ENCODE measurements around the gene ARF5.
A peak's percentile ranks its signal among the peaks of the same experiment; 100 is the strongest.

Gene ARF5

DNA sequence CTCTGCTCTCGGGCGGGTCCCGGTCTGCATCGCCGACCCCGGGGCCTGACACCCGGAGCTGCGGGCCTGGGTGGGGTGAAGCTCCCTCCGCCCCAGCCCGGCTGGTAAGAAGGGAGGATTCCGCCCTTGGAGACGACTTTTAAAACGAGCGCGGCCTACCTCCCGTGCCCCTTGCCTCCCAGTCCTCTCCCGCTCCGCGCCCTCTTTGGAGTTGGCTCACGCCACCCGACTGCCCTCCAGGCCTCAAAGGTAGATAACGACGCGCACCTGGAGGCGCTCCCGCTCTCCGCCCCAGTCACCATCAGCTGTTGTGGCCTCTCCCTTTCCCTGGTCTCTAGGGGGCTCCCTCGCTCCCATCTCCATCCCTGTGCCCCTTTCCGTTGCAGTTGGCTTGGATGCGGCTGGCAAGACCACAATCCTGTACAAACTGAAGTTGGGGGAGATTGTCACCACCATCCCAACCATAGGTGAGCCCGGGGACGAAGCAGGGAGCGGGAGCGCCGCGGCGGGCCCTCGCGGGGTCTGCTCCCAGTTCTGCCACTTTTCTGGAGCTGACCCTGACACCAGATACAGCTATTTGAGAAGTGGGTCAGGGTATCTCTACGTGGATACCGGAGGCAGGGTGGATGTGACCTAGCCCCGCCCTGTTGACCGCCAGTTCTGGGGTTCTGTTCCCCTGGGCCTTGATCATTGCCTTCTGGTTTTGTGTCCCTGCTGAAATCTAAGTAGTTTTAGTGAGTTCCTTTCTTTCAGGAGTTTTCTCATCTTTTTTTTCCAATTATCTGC lies 679 bp downstream of the ARF5 start:
- Histone ChIP-seq H3K36me3 (ENCODE audit: control insufficient read depth, insufficient read depth, low read length) (peaks cover 23% of the 10 kb centered on the region), H3K9me3 (ENCODE audit: control insufficient read depth, low read length) (peaks cover 7% of the 10 kb centered on the region), H3K4me1 (ENCODE audit: control insufficient read depth, insufficient read depth, low read length, poor library complexity, severe bottlenecking) (peaks cover 9% of the 10 kb centered on the region), H3K4me3 (ENCODE audit: extremely low read depth, insufficient read depth, low read length, poor library complexity, severe bottlenecking) (peak overlapping the region; percentile 95), H3K27ac (ENCODE audit: low read depth, low read length, severe bottlenecking) (peak overlapping the region; percentile 59)
- 5 to 7% methylated on average over 22 to 39 of the region's 43 CpGs for WGBS, 2 experiments (ENCODE audit: insufficient coverage in 2 of 2)

DNA sequence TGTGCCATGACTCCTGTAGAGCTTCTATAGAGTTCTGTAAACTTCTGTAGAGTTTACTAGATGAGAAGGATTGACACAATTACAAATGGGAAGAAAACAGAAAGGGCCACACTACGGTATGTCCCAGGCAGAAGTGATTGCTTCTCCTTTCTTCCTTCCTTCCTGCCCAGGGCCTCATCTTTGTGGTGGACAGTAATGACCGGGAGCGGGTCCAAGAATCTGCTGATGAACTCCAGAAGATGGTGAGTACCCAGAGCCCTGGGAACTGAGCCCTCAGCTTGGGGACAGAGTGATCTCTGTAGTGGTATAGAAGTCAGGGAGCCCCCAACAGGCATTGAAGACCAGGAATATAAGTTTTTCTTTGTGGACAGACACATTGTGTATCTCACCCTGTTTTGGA lies 1.7 kb downstream of the ARF5 start:
- Histone ChIP-seq H3K9me3 (ENCODE audit: control insufficient read depth, low read length) (peaks cover 7% of the 10 kb centered on the region), H3K4me3 (ENCODE audit: extremely low read depth, insufficient read depth, low read length, poor library complexity, severe bottlenecking) (no peak overlapping the region), H3K27ac (ENCODE audit: low read depth, low read length, severe bottlenecking) (no peak overlapping the region), H3K36me3 (ENCODE audit: control insufficient read depth, insufficient read depth, low read length) (peaks cover 22% of the 10 kb centered on the region), H3K4me1 (ENCODE audit: control insufficient read depth, insufficient read depth, low read length, poor library complexity, severe bottlenecking) (peaks cover 3% of the 10 kb centered on the region)
- WGBS, 2 experiments (ENCODE audit: insufficient coverage in 2 of 2) = 91 to 100% methylated on average over 1 to 2 of the region's 3 CpGs

DNA sequence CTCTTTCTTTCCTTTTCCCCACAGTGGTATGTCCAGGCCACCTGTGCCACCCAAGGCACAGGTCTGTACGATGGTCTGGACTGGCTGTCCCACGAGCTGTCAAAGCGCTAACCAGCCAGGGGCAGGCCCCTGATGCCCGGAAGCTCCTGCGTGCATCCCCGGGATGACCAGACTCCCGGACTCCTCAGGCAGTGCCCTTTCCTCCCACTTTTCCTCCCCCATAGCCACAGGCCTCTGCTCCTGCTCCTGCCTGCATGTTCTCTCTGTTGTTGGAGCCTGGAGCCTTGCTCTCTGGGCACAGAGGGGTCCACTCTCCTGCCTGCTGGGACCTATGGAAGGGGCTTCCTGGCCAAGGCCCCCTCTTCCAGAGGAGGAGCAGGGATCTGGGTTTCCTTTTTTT lies 3.0 kb downstream of the ARF5 start:
- Histone ChIP-seq H3K4me3 (ENCODE audit: extremely low read depth, insufficient read depth, low read length, poor library complexity, severe bottlenecking) (no peak overlapping the region), H3K36me3 (ENCODE audit: control insufficient read depth, insufficient read depth, low read length) (peaks cover 22% of the 10 kb centered on the region), H3K9me3 (ENCODE audit: control insufficient read depth, low read length) (peaks cover under 1% of the 10 kb centered on the region), H3K27ac (ENCODE audit: low read depth, low read length, severe bottlenecking) (no peak overlapping the region), H3K4me1 (ENCODE audit: control insufficient read depth, insufficient read depth, low read length, poor library complexity, severe bottlenecking) (peaks cover 3% of the 10 kb centered on the region)
- WGBS, 2 experiments (ENCODE audit: insufficient coverage in 2 of 2) = 95 to 99% methylated on average over 3 to 7 of the region's 7 CpGs

DNA sequence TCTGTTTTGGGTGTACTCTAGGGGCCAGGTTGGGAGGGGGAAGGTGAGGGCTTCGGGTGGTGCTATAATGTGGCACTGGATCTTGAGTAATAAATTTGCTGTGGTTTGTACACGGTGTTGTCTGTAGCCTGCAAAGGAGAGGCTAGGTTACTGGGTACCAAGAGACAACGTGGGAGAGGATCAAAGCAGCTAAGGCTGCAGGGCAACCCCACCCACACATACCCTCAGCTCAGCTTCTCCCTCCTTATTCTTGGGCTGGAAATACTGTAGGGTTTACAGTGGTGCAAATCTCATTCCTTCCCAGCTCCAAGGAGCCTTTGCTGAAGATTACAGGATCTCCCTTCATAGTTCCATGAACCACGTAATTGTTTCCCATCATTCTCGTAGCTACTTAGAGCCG lies 3.4 kb downstream of the ARF5 start:
- H3K27ac ChIP-seq (ENCODE audit: low read depth, low read length, severe bottlenecking) = no peak overlapping the region
- H3K9me3 ChIP-seq (ENCODE audit: control insufficient read depth, low read length) = no peaks in the 10 kb centered on the region
- H3K36me3 ChIP-seq (ENCODE audit: control insufficient read depth, insufficient read depth, low read length) = peaks cover 22% of the 10 kb centered on the region
- peaks cover 3% of the 10 kb centered on the region for H3K4me1 ChIP-seq (ENCODE audit: control insufficient read depth, insufficient read depth, low read length, poor library complexity, severe bottlenecking)
- H3K4me3 ChIP-seq (ENCODE audit: extremely low read depth, insufficient read depth, low read length, poor library complexity, severe bottlenecking) = no peak overlapping the region
- 100% methylated on average over 2 of the region's 6 CpGs for WGBS, 2 experiments (ENCODE audit: insufficient coverage in 2 of 2)

DNA sequence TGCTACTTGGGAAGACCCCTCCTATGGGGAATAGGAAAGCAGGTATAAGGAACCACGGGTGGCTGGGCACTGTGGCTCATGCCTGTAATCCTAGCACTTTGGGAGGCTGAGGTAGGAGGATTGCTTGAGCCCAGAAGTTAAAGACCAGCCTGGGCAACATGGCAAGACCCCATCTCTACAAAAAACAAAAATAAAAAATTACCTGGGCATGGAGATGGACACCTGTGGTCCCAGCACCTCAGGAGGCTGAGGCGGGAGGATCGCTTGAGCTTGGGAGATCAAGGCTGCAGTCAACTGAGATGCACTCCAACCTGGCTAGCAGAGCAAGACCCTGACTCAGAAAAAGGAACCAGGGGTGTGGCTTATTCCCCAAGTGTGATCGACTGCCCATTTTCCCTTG lies 4.3 kb downstream of the ARF5 start:
- no peak overlapping the region for H3K27ac ChIP-seq (ENCODE audit: low read depth, low read length, severe bottlenecking)
- H3K4me1 ChIP-seq (ENCODE audit: control insufficient read depth, insufficient read depth, low read length, poor library complexity, severe bottlenecking) = peaks cover 3% of the 10 kb centered on the region
- H3K9me3 ChIP-seq (ENCODE audit: control insufficient read depth, low read length) = no peaks in the 10 kb centered on the region
- H3K4me3 ChIP-seq (ENCODE audit: extremely low read depth, insufficient read depth, low read length, poor library complexity, severe bottlenecking) = no peak overlapping the region
- peaks cover 22% of the 10 kb centered on the region for H3K36me3 ChIP-seq (ENCODE audit: control insufficient read depth, insufficient read depth, low read length)
- 98 to 100% methylated on average over 3 to 4 of the region's 4 CpGs for WGBS, 2 experiments (ENCODE audit: insufficient coverage in 2 of 2)

DNA sequence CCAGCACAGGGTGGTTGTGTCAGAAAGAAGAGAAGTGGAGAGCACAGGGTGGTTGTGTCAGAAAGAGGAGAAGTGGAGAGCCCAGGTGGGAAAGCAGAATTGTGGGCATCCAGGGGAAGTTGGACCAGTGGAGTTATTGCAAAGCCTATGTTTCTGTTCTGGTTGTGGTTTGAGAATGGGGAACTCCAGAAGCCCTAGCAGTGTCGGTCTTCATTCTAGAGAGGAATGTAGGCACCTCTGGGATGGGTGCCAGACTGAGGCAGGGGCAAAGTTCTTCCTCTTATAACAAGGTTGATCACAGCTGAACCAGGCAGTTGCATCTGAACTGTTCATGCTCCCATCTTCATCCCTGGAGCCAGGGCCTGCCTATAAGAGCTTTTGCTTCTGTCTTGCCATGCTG lies 6.3 kb downstream of the ARF5 start:
- 88% methylated on average over 1 of the region's 1 CpG; no CpG with 5 or more reads in 1 of the 2 experiments for WGBS, 2 experiments (ENCODE audit: insufficient coverage in 2 of 2)
- H3K27ac ChIP-seq (ENCODE audit: low read depth, low read length, severe bottlenecking) = no peak overlapping the region

DNA sequence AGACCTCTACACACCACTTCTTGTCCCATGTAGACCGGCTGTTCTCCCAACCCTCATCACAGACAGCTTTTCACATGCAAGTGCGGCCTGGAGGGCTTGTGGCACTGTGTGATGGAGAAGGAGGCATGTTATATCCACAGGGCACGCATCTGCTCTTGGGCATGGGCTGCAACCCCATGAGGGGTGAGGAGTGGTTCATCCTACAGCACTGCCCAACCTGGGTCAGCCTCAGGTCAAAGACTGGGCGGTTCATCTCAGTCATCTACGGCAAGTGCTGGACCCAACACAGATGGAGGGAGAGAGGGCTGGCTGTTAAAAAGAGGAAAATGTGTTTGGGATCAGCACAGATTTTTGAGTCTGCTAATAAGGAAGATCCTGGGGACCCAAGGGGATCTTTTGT lies 7.5 kb downstream of the ARF5 start:
- WGBS, 2 experiments (ENCODE audit: insufficient coverage in 2 of 2) = 97 to 100% methylated on average over 3 of the region's 5 CpGs

More for the DNA sequence above, 6.3 kb downstream of the ARF5 start:
- Histone ChIP-seq H3K36me3 (ENCODE audit: control insufficient read depth, insufficient read depth, low read length) (peaks cover 21% of the 10 kb centered on the region), H3K4me1 (ENCODE audit: control insufficient read depth, insufficient read depth, low read length, poor library complexity, severe bottlenecking) (peaks cover 3% of the 10 kb centered on the region), H3K9me3 (ENCODE audit: control insufficient read depth, low read length) (no peaks in the 10 kb centered on the region), H3K4me3 (ENCODE audit: extremely low read depth, insufficient read depth, low read length, poor library complexity, severe bottlenecking) (no peak overlapping the region)

DNA sequence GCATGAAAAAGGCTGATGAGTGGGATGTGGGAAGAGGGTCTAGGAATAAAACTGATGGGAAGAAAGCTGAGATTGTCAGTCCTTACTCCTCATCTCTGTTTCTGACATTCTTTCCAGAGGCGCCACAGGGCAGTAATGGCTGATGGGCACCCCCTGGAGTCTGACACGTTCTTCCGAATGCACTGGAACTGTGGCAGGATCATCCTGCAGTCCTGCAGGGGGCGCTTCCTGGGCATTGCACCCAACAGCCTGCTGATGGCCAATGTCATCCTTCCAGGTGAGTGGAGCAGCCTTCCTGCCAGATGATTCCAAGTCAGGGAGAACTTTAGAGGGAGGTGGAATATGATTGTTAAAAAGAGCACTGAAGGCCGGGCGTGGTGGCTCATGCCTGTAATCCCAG lies 10.1 kb downstream of the ARF5 start:
- H3K4me1 ChIP-seq (ENCODE audit: control insufficient read depth, insufficient read depth, low read length, poor library complexity, severe bottlenecking) = no peaks in the 10 kb centered on the region
- no peaks in the 10 kb centered on the region for H3K36me3 ChIP-seq (ENCODE audit: control insufficient read depth, insufficient read depth, low read length)
- H3K4me3 ChIP-seq (ENCODE audit: extremely low read depth, insufficient read depth, low read length, poor library complexity, severe bottlenecking) = no peak overlapping the region
- 44 to 55% methylated on average over 6 of the region's 6 CpGs for WGBS, 2 experiments (ENCODE audit: insufficient coverage in 2 of 2)
- no peak overlapping the region for H3K27ac ChIP-seq (ENCODE audit: low read depth, low read length, severe bottlenecking)
- no peaks in the 10 kb centered on the region for H3K9me3 ChIP-seq (ENCODE audit: control insufficient read depth, low read length)

More for the DNA sequence above, 7.5 kb downstream of the ARF5 start:
- peaks cover 13% of the 10 kb centered on the region for H3K36me3 ChIP-seq (ENCODE audit: control insufficient read depth, insufficient read depth, low read length)
- no peaks in the 10 kb centered on the region for H3K4me1 ChIP-seq (ENCODE audit: control insufficient read depth, insufficient read depth, low read length, poor library complexity, severe bottlenecking)
- H3K9me3 ChIP-seq (ENCODE audit: control insufficient read depth, low read length) = no peaks in the 10 kb centered on the region
- no peak overlapping the region for H3K27ac ChIP-seq (ENCODE audit: low read depth, low read length, severe bottlenecking)
- H3K4me3 ChIP-seq (ENCODE audit: extremely low read depth, insufficient read depth, low read length, poor library complexity, severe bottlenecking) = no peak overlapping the region

DNA sequence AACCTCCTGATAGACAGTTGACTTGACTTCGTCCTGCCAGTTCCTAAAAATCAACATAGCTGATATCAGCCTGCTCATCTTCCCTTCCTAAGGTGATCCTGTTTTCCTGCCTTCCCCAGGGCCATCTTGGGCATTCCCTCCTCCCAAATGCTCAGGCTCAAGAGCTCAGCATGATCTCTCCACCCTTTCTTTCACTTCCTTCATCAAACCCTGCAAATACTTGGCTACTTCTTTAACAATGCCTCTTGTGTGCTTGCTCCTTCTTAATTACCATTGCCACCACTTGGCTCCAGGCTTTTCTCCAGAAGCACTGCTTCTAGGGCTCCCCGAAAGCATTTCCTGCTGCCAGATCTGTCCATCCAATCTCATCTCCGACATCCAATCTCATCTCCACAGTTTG lies 12.7 kb downstream of the ARF5 start:
- Histone ChIP-seq H3K27ac (ENCODE audit: low read depth, low read length, severe bottlenecking) (no peak overlapping the region), H3K9me3 (ENCODE audit: control insufficient read depth, low read length) (no peaks in the 10 kb centered on the region), H3K36me3 (ENCODE audit: control insufficient read depth, insufficient read depth, low read length) (no peaks in the 10 kb centered on the region), H3K4me1 (ENCODE audit: control insufficient read depth, insufficient read depth, low read length, poor library complexity, severe bottlenecking) (no peaks in the 10 kb centered on the region), H3K4me3 (ENCODE audit: extremely low read depth, insufficient read depth, low read length, poor library complexity, severe bottlenecking) (no peak overlapping the region)
- 81 to 83% methylated on average over 3 of the region's 3 CpGs for WGBS, 2 experiments (ENCODE audit: insufficient coverage in 2 of 2)

DNA sequence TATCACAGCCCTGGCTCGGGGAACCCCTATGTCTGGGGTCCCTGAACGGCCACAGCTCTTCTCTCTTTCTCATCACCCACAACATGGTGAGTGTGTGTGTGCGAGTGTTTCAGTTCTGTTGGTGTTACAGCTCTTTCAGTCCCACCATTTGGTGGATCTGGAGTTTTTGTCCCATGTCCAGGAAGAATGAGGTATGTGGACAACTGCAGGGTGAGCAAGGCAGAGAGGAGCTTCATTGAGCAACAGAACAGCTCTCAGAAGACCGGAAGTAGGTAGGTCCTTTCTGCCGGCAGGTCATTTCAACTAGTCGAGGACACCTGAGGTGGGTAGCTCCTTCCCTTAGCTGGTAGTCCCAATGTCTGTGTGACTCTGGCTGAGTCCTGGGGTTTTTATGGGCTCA lies 20.2 kb downstream of the ARF5 start:
- peaks cover 10% of the 10 kb centered on the region for H3K9me3 ChIP-seq (ENCODE audit: control insufficient read depth, low read length)
- H3K36me3 ChIP-seq (ENCODE audit: control insufficient read depth, insufficient read depth, low read length) = no peaks in the 10 kb centered on the region
- H3K27ac ChIP-seq (ENCODE audit: low read depth, low read length, severe bottlenecking) = no peak overlapping the region
- H3K4me3 ChIP-seq (ENCODE audit: extremely low read depth, insufficient read depth, low read length, poor library complexity, severe bottlenecking) = no peak overlapping the region
- 84 to 92% methylated on average over 3 to 4 of the region's 6 CpGs for WGBS, 2 experiments (ENCODE audit: insufficient coverage in 2 of 2)
- H3K4me1 ChIP-seq (ENCODE audit: control insufficient read depth, insufficient read depth, low read length, poor library complexity, severe bottlenecking) = no peaks in the 10 kb centered on the region

DNA sequence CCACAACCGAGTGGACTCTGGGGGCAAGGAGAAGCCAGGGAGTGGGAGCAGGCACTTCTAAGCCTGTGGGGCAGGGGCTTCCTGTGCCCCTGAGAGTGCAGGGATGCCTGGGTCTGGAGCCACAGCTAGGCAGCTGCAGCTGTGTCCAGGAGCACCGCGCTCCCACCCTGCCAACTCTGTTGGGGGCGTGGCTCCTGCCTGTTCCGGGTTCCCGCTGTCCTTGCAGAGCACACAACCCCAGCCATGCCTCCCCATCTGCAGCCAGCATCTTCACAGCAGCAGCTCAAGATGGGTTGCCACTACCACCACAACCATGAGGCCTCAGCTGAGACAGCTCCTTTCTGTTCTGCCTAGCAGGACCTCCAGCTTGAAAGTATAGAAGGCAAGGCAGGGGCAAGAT lies 21.1 kb downstream of the ARF5 start:
- Histone ChIP-seq H3K4me1 (ENCODE audit: control insufficient read depth, insufficient read depth, low read length, poor library complexity, severe bottlenecking) (no peaks in the 10 kb centered on the region), H3K4me3 (ENCODE audit: extremely low read depth, insufficient read depth, low read length, poor library complexity, severe bottlenecking) (no peak overlapping the region), H3K9me3 (ENCODE audit: control insufficient read depth, low read length) (peaks cover 10% of the 10 kb centered on the region), H3K36me3 (ENCODE audit: control insufficient read depth, insufficient read depth, low read length) (no peaks in the 10 kb centered on the region), H3K27ac (ENCODE audit: low read depth, low read length, severe bottlenecking) (no peak overlapping the region)
- WGBS, 2 experiments (ENCODE audit: insufficient coverage in 2 of 2) = 92 to 98% methylated on average over 4 to 6 of the region's 6 CpGs
